ENCODE data around the gene NFE2L3.
"Not testable (repeated sequence)": the region's sequence is repeated elsewhere in the genome, so short reads cannot be mapped to it uniquely, and the experiment has no call there.

The NFE2L3 gene

DNA sequence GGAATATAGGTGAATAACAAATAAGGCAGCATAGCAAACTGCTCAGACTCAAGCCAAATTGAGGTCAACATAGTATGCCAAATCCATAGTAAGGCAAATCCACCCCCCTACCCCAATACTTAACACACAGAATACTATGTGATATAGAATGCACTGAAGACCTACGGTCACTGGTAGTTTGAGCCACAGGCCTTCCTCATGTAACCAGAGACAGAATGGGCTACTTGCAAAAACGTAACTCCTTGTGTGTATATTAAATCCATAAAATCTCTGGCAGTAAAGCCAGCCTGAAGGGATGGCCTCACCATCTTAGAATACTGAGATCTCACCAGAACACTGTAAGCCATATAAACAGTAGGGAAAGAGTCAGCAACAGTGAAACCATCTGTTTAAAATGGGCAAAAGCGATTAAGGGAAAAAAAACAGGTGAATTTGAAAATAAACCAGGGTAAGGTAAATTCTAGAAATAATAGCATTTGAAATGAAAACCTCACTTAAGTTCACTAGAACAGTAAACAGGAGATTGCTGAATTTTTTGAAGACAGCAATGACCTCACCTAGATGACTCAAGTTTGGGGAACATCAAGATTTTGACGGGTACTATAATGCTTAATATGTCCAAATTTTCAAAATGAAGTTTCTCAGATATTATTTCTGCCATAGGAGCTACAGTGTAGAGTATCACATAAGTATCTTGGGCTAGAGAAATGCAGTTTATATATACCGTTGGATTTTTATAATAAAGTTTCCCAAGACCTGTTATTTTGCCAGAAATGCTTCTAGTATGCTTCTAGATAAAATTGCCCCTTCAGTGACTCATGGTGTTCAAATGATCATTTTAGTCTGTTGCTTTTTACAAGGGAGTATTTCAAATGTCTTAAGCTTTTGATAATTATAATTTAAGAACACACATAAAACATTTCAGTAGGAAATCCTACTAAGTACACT lies 34.6 kb downstream of the NFE2L3 start:
- DNase-seq (ENCODE audit: low read depth): no peak

DNA sequence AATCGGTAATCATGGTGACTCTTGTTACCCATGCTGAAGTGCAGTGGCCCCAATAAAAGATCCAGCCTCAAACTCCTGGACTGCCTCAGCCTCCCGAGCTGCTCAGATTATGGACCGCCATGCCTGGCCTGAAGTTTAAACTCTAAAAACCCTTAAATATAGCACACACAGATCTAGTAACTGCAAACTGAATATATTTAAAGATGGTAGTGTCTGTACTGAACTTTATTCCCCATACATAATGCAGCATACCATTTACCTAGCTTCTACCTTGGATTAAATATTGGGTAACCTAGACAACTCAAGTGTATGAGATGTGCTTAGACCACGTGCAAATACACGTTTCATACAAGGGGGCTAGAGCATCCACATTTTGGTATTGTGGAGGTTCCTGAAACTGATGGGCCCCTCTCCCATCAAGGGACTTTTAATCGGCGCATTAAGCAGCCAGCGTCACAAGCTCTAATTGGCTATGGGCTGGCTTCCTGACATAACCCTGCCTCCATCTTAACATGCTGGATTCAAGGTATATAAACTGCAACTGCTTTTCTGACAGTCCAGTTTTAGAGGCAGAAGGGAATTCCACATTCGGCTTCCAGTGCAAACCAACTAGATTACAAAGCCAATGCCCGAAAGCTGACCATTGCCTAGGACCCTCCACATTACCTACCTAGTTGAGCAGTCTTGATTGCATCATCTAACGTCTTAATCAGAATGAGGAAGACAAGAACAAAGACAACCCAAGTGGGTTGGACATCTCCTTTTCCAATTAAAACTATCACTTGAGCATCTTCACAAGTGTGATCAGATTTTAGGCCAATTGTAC lies 35.6 kb downstream of the NFE2L3 start:
- no peak for DNase-seq (ENCODE audit: low read depth)

DNA sequence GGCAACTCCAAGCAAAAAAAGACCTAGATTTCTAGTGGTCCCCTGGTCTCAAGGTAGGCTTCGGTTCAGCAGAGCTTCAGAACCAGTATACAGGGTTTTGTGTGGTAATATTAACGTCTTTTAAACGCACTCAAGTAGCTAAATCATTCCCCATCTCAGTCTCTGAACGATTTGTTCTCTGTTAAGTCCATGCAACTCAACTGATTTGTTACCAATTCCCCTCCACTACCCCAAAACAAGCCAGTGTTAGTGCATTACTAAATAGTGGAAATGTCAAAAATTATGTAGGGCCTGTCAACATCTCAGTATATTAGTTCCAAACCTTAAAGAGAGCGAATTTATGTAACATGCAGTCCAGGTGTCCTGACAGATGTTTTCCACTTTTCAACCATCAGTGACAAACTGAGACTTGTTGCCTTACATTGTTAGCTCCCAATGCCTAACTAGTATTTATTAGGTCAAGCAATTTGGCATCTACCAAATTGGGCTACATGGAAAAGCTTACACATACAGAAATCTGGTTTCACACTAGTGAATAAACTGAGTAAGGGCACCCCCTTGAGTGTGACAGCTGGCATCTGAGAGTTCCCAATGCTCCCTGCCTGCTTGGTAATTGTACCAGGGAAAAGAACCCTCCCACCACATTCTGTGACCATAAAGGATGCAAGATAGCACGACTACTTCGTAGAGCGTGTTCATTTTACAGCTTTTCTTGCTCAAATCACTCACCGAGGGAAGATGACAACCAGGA lies 36.4 kb downstream of the NFE2L3 start:
- no peak for DNase-seq (ENCODE audit: low read depth)

DNA sequence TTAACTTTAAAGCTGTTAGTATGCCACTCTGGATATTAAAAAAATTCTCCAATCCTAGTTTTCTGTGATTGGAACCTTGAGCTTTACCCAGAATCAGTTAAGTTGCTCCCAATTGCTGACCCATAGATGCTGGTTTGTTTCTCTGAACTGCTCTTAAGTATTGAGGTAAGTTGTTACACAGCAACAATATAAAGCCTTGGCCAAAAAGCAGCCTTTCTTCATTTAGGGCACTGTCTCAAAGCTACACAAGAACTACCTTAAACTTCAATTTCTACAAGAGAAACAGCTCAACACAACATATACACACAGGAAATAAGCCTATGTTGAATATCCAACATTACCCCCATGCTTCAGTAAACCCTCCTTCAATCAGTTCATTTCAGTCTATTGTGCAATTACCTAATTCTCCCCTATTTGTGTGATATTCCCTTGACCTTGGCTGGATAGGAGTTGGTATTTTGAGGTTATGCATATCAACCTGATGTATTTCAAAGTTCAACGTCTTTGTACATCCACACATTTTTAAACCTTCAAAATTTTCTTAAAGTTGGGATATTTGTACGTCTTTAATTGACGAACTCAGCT lies 37.1 kb downstream of the NFE2L3 start:
- DNase-seq (ENCODE audit: low read depth): no peak

DNA sequence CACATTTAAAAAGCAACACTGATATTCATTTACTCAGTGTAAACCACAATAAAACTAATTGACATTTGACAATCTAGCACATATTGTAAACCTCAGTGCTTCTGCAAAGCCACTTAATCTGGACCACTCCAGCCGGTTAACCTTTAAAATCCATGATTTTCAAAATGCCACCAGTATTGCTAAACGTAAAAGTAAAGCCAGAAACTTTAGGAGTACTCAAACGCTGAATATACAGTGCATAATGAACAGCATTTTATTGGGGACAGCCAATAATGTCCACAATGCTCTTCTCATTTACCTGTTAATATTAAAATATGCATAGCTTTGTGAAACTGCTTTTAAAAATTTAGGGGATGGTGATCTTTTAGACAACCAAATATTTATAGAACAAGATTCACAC lies 37.7 kb downstream of the NFE2L3 start:
- no peak for DNase-seq (ENCODE audit: low read depth)

DNA sequence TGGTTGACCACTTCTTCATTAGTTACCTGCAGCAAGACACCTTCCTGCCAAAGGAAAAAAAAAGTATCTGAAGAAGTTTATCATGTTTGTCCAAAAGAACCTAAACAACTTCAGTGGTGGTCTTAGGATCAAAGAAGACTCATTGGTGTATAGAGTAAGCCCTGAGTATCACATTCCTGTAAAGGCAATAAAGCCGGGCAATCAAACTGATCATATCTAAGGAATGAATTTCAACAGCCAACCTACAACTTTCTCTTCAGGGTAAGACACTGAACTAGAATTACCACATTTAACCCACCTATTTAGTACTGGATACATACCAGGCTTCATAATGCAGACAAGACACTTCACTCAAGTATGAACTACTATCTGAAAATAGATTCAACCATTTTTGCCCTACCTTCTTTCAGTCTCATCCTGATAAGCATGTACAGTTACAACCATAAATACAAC lies 38.4 kb downstream of the NFE2L3 start:
- DNase-seq (ENCODE audit: low read depth): no peak

DNA sequence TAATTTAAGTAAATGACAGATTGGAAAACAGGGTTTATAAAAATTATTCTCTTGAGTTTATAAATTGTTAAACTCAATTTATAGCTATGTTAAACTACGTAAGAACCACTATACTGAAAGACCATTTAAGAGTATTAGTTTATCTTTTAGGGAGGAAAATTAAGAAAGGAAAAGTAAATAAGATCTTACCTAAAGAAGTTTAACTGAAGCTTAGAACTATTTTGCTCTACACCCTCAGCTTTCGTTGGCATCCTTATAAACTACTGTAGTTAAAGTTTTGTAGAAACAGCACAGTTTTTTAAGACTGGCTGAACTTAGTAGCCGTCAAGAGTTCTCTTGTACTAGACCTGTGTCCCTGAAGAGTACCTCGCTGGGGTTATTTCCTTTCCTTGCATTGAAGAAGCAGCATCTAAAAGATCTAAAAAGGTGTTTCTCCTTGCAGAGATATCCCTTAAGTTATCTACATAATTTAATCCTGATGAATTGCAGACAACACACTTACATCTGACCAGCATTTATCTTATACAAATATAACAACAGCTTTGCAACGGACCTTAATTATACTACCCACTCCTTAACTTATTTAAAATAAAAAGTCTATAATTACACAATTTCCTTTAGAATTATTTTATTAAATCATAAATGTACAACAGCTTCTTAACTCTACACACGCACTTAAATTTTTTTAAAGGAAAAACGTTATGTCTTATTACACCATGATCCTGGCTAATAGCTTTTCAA lies 39.4 kb downstream of the NFE2L3 start:
- DNase-seq (ENCODE audit: low read depth): no peak

DNA sequence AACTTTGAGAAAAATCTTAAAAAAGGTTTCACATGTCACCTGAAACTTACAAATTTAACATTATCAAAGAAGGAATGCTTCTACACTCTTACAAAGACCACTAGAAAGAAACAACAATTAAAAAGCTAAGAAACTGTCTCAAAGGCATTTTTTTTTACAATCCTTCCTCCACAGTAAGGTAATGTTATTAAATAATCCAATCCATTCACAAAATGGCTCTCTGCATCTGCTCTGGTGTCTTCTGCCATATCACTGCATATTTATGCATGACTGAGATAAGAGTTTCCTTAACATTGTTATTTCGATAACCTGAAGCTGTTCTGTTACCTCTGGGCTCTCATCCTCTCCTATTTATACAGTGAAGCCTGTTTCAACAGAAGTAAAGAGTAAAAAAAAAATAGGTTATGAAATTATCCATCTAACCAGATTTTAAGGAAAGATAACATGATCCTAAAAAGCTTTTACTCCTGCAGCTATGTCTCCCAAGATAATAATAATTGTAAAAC lies 40.0 kb downstream of the NFE2L3 start:
- DNase-seq (ENCODE audit: low read depth): no peak

DNA sequence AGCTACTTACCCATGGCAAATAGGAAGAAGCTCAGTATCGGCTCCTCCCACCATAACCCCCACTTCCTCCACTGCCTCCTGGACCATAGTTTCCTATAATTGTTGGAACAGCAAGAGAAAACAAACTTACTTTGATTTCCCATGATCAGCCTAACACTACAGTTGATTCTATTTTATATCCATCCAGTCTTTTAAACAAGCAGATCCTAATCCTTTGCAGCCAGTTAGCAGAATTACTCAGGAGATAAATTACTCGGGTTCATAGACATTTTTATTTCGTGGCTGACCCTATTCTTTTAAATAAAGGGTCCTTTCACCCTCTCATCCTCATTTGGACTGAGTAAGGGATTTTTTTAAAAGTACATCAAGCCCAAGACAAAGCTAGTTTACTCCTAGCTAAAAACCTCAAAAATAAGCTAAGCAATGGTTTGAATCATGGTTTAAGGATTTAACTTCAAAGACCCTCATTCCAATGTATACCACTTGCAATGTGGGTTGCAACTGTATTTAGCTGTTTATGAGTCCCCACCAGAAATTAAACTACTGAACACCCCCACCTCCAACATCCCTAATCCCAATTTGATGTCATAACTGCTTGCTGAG lies 40.6 kb downstream of the NFE2L3 start:
- no peak for DNase-seq (ENCODE audit: low read depth)

DNA sequence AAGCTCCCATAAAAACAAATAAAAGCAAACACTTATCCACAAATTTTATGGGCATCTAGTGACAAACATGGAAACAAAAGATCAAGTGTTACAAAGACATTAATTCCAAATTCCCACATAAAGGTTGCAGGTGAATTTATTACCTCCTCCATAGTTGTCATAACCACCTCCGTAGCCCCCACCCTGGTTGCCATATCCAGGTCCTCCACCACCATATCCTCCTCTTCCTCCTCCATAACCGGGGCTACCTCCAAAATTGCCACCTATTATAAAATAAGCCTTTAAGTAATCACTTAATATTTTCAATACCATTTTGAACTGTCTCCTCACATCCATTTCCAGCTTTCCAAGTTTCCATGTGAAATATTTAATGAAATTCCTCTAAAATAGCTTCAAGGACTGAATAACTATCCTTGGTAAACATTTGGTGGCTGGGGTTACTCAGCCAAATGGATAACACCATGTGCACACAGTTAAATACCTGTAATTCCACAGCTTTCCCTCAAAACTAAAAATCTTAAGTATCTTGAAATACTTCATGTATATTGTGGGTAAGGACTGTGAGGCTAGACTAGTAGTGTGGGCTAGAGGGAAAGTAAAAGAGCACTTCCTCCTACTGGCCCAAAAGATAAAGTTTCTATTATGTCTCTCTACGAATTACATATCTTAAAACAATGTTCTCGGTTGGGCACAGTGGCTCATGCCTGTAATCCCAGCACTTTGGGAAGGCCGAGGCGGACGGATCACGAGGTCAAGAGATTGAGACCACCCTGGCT lies 41.6 kb downstream of the NFE2L3 start:
- DNase-seq (ENCODE audit: low read depth): no peak

DNA sequence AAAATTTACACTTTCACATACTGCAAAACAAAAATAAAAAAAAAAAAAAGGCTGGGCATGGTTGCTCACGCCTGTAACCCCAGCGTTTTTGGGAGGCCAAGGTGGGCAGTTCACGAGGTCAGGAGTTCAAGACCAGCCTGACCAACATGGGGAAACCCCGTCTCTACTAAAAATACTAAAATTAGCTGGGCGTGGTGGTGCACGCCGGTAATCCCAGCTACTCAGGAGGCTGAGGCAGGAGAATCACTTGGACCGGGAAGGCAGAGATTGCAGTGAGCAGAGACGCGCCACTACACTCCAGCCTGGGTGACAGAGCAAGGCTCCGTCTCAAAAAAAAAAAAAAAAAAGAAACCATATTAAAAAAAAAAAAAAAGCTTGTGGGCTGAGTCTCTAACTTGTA lies 42.8 kb downstream of the NFE2L3 start:
- not testable (repeated sequence) for DNase-seq (ENCODE audit: low read depth)

DNA sequence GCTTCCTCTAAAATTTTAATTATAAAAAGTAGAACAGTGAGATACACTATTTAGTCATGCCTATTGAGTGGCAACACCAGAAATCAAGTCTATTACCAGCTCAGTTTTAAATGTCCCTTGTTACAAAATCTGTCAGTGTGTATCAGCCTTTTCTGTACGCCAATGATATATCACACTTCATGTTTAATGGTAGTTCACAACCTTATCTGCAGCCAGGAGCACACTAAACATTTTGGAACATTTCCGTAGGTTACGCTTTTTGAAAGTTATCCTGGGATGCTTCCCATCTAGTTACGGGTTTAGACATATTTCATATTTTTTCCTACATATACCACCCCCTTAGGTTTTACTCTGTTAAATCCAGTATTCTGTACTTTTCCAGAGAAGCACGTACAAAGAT lies 43.2 kb downstream of the NFE2L3 start:
- DNase-seq (ENCODE audit: low read depth): no peak

DNA sequence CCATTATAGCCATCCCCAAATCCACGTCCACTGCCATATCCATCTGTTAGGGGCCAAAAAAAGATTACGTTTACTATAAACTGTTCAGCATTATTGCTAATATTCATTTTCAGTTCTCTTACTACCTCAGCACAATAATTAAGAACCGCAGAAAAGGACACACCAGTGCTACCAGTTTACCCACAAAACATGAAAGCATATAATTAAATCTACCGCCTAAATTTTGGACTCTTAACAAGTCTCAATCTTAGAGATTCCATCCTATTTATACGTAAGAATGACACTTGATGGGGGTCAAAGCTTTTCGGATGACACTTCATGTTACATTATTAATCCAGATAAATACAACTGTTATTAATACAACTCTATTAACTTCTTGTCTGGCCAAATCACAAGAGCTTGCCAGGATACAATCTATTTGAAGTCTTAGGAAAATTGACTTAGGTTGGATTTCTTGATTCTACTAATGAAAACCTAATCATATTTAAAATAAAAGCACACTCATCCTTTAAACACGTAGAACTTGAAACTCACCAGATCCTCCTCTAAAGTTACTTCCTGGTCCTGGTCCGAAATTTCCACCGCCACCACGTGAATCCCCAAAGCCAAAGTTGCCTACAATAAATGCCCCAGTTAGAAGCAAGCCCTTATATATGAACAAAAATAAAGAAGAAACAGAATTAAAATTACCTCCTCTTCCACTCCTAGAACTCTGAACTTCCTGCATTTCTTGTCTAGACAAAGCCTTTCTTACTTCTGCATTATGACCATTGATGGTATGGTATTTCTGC lies 44.1 kb downstream of the NFE2L3 start:
- no peak for DNase-seq (ENCODE audit: low read depth)

DNA sequence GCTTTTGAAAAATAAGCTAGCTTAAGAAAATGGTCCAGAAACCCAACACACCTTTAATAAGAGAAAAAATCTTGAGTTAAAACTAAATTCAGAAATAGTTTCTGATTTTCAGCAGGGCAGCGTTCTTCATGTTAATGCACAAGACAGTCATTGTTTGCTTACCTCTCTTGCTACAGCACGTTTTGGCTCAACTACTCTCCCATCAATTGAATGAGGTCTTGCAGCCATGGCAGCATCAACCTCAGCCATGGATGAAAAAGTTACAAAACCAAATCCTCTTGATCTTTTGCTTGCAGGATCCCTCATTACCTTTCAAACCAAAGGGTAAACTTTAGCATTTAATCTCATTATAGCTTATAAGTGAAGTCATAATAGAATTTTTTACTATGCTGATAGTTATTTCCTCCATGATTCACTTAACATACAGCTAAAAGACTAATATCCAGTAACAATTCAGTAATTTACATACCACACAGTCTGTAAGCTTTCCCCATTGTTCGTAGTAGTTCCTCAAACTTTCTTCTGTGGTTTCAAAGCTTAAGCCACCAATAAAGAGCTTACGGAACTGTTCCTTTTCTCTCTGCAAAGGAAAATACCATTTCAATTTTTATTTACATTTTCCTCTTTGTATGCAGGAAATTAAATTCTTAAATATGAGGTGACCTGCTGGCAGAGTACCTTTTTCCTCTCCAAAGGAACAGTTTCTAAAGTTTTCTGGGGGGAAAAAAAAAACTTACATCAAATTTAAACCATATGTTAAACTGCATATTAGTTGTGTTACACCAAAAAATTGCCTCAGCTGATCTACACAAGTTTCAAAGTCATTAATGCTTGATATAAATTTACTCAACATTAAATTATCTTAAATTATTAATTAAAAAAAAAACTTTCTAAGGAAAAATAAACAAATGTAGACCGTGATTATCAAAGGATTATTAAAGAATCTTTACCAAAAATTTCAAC lies 45.4 kb downstream of the NFE2L3 start:
- no peak for DNase-seq (ENCODE audit: low read depth)

DNA sequence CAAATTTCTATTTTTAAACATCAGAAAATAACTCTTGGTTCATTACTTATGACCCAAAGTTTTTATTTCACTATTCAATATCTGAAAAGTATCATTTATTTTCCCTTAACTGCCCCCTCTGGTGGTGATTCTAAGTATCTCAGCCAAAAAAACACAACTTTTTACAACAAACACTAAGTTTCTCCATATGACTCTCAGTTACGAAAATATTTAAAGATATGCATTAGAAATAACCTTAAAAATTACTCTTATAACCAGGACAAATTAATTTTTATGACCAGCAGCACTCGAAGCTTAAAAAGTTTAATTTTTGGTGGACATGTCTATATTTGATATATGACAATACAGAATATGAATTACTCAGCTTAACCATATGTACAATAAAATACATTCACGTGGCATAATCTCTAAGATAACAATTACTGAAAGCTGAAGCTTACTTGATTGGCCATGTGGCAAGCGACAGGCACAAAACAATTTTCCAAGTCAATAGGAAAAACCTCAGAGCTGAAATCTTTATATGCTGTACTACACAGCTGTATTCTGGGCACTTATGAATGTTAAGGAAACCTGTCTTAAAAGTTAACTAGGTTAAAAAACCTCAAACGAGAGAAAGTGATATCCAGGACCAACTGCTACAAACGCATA lies 46.3 kb downstream of the NFE2L3 start:
- no peak for DNase-seq (ENCODE audit: low read depth)

DNA sequence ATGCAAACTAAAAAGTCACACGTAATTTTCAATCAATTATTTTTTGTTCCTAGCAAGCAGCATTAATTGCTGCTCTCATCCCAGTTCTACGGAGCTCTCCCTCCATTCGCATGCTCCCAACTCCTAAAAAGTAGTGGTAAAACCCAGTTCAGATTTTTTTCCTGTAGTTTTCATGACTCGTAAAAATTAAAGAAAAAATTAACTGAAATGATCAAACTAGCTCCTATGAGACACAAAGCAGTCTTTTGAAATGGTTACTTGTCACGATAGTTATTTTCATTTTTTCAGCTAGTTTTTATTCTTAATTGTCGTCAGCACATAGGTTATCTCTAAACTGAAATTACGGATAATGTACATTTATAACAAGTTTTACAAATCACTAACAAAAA lies 46.8 kb downstream of the NFE2L3 start:
- DNase-seq (ENCODE audit: low read depth): no peak

Measured in GM04504 (cell line).